ENCODE results near the gene SCML2.

Gene SCML2

DNA sequence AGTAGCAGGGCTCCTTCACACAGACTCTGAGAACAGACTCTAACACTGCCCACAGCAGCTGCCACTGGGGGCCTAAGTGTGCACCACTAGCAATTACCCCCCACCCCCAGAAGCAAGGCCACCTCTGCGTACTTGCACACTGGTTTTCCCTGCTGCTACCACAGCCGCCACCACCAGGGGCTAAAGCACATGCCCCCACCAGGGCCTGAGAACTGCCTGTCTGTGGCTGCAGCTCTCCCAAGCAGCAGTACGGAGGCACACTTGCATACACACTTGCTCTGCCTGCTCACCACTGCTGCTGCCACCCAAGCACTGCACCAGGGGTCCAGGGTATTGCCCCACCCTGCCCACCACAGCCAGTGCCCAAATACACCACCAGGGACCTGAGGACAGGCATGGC is 59.6 kb downstream of the SCML2 start:
- TF ChIP-seq, protein P1, sequence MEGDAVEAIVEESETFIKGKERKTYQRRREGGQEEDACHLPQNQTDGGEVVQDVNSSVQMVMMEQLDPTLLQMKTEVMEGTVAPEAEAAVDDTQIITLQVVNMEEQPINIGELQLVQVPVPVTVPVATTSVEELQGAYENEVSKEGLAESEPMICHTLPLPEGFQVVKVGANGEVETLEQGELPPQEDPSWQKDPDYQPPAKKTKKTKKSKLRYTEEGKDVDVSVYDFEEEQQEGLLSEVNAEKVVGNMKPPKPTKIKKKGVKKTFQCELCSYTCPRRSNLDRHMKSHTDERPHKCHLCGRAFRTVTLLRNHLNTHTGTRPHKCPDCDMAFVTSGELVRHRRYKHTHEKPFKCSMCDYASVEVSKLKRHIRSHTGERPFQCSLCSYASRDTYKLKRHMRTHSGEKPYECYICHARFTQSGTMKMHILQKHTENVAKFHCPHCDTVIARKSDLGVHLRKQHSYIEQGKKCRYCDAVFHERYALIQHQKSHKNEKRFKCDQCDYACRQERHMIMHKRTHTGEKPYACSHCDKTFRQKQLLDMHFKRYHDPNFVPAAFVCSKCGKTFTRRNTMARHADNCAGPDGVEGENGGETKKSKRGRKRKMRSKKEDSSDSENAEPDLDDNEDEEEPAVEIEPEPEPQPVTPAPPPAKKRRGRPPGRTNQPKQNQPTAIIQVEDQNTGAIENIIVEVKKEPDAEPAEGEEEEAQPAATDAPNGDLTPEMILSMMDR (IDR thresholded peaks at IDR 0.05; ENCODE audit: insufficient read depth, missing control alignments): no peak
- DNase-seq (ENCODE audit: insufficient read length, low spot score) (no peak), FAIRE-seq (no peak)

DNA sequence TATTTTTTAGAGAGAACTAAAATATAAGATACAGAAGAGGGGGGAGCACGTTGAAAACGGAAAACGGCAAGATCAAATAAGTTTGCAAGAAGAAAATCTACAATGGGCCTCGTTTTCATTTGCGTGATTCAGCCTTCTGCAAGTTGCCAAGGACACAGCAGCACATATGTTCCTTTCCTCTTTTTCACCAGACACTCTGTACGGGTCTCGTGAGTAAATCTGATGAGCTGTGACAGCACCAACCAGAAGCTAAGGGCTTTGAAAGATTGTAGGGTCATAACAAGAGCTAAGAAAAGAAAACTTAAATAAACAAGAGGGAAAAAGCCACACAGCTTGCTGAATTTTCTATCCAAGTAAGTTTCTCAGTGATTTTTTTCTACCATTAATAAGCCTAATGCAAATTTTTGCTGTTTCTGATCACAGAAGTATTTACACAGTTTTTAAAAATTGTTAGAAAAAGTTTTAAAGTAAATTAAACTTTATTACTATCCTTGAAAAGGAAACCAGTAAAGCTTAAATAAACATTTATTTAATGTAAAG is 63.4 kb downstream of the SCML2 start:
- TF ChIP-seq, protein P1 (IDR thresholded peaks at IDR 0.05; ENCODE audit: insufficient read depth, missing control alignments): no peak
- FAIRE-seq (no peak), DNase-seq (ENCODE audit: insufficient read length, low spot score) (no peak)

DNA sequence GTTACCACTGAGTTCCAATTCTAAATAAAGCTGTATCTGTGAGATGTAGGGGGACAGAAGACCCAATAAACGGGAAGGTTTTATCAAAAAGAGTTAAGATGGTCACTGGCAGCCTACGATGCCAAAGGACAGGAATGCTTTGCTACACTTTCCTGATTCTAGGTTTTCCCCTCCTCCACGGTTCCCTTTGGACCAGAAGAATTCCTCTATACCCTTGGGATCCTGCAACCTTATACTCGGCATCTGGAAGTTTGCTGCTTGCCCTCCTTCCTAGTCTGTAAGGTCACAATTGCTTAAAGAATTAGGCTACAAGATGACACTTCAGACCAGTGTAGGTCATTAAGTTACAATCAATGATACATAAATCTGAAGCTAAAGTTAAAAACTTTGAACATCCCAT is 64.3 kb downstream of the SCML2 start:
- TF ChIP-seq, protein P1 (IDR thresholded peaks at IDR 0.05; ENCODE audit: insufficient read depth, missing control alignments): no peak
- no peak for FAIRE-seq
- DNase-seq (ENCODE audit: insufficient read length, low spot score): no peak

DNA sequence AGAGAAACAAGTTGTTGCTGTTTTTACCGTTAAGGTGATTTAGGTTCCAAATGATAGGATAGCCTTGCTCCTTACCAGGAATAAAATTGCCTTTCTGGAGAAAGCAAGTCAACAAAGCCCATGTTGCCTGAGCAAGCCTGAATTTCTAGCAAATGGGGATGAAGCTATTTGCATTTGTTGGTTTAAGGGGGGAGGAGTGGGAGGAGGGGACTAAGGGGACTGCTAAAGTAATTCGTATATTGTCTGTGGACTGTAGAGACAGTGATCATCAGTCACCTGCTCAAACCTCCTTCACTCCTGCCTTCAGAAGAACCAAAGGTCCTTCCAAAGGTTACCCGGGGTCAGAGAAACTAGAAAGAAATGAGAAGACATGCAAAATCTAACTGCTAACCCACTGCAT is 65.8 kb downstream of the SCML2 start:
- no peak for DNase-seq (ENCODE audit: insufficient read length, low spot score)
- TF ChIP-seq, protein P1 (IDR thresholded peaks at IDR 0.05; ENCODE audit: insufficient read depth, missing control alignments): no peak
- no peak for FAIRE-seq

DNA sequence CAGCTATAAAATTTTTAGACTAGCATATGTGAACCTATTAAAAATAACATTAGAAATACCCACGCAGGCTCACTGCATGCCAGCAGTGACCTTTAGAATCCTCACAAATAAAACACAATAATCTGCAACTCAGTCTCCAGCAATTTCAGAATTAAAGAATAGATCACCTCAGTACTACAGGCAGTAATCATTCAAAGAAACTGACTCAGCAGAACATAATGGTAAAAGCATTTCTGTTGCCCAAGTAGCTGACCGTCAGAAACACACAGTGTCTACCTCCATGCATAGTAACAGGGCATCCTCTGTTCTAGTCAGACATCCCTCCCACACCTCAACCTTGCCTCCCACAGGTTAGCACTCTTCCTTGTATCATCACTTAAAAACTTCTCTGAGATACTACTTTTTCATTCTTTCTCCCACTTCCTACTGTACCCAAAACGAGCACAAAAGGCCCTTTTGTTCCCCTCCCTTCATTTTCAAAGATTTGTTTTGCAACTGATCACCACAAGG is 68.1 kb downstream of the SCML2 start:
- no peak for DNase-seq (ENCODE audit: insufficient read length, low spot score)
- FAIRE-seq: no peak
- TF ChIP-seq, protein P1 (IDR thresholded peaks at IDR 0.05; ENCODE audit: insufficient read depth, missing control alignments): no peak

DNA sequence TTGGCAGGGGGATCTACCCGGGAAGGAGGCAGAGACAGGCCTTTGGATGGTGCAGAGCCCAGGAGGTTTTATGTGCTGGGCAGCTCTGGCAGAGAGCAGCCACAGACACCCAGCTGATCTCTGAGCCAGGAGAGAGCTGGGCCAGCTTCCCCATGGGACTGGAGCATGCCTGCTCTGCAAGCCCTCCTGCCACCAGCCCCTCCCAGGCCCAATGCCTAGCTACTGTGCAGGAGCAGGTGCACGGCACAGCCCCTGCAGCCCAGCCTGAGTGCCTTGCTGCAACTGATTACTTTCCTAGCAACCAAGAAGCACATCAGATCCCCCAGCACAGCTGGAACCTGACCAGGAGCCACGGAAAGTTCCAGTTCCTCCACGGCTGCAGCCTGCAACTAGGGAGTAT is 76.0 kb downstream of the SCML2 start:
- DNase-seq (ENCODE audit: insufficient read length, low spot score): no peak
- no peak for FAIRE-seq
- TF ChIP-seq, protein P1 (IDR thresholded peaks at IDR 0.05; ENCODE audit: insufficient read depth, missing control alignments): no peak

DNA sequence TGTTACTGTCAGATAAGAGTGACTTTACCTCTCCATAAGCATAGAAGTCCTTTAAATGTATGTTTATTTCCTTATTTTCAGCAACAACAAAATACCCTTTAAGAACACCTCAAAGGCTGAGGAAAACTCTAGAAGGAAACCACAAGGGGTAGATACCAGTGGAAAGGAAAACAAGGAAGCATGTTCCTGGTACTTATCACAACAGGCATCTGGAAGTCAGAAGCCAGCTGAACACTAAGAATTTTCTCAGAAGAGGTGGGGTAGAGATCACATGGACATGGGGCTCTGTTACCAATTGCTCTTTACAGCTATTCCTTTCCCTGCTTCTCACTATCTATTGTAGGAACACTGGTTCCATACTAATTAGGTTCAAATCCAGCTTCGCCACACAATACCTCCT is 82.3 kb downstream of the SCML2 start:
- DNase-seq (ENCODE audit: insufficient read length, low spot score) (no peak), FAIRE-seq (no peak)
- TF ChIP-seq, protein P1 (IDR thresholded peaks at IDR 0.05; ENCODE audit: insufficient read depth, missing control alignments): no peak
